HEK293T (cell line): ENCODE results near the gene G0S2.

Experiments used
- ARNT ChIP-seq: fragments of 450-650 bp; IDR thresholded peaks from 2 replicates; pipeline ENCODE4 v1.6.1; 2017; ENCODE audit warnings: mild to moderate bottlenecking
- BHLHE40 ChIP-seq: fragments of 450-650 bp; IDR thresholded peaks from 2 replicates; pipeline ENCODE4 v1.6.1; 2016; ENCODE audit warnings: mild to moderate bottlenecking, moderate library complexity, borderline replicate concordance
- FOXA1 ChIP-seq: fragments of 450-650 bp; IDR thresholded peaks from 2 replicates; pipeline ENCODE4 v1.6.1; 2016; ENCODE audit warnings: mild to moderate bottlenecking
- FOXM1 ChIP-seq: fragments of 450-650 bp; IDR thresholded peaks from 2 replicates; pipeline ENCODE4 v1.6.1; 2017; ENCODE audit warnings: mild to moderate bottlenecking, borderline replicate concordance
- L3MBTL2 ChIP-seq: fragments of 450-650 bp; conservative IDR thresholded peaks from 2 replicates; pipeline ENCODE4 v1.6.1; 2016; ENCODE audit warnings: mild to moderate bottlenecking
- SP1 ChIP-seq: fragments of 450-650 bp; IDR thresholded peaks from 2 replicates; pipeline ENCODE4 v1.6.1; 2017
- SUZ12 ChIP-seq: fragments of 450-650 bp; IDR thresholded peaks from 2 replicates; pipeline ENCODE4 v1.6.1; 2016; ENCODE audit warnings: mild to moderate bottlenecking
- TF ChIP-seq, protein P1 (sequence below): fragments of 450-650 bp; IDR thresholded peaks from 2 replicates; pipeline ENCODE4 v1.6.1; 2016

DNA sequence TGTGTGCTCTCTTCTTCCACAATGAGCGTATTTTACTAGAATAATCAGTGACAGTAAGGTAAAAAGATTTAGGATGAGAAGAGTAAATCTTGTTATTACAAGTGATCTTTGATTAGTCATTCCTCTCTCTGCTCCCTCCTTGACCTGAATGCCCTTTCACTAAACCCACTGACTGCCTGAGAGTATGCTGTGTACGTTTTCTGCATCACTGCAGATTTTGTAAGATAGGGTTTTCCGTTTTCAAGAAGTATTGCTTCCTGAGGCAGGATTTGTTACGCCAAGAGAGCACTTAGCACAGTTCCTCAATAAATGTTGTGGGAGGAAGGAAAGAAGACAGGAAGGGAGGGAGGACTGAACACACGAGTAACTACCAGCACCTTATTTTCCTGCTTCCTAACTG is 15.3 kb upstream of the G0S2 start:
- TF ChIP-seq L3MBTL2 (no peak), FOXA1 (no peak), BHLHE40 (no peak), SUZ12 (no peak), FOXM1 (no peak), ARNT (no peak), SP1 (no peak)
- TF ChIP-seq, protein P1, sequence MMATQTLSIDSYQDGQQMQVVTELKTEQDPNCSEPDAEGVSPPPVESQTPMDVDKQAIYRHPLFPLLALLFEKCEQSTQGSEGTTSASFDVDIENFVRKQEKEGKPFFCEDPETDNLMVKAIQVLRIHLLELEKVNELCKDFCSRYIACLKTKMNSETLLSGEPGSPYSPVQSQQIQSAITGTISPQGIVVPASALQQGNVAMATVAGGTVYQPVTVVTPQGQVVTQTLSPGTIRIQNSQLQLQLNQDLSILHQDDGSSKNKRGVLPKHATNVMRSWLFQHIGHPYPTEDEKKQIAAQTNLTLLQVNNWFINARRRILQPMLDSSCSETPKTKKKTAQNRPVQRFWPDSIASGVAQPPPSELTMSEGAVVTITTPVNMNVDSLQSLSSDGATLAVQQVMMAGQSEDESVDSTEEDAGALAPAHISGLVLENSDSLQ: no peak
